Heart right ventricle (tissue), 16 donors: ENCODE data around the gene FHIT. TPM values are rescaled to one million over a fixed set of nuclear protein-coding genes. Genes with fewer than 3 reads are reported as not detected.

Experiments
- ATAC-seq, 8 donors: fragments of 200-7000 bp; cut with Tn5 transposase; one replicate each; pipeline ENCODE4 v1.9.1; 2020; ENCODE audit warnings: mild to moderate bottlenecking in 8 of 8, moderate library complexity in 8 of 8, moderate number of reproducible peaks in 1 of 8
- DNase-seq, 2 donors: peaks; one replicate each; pipeline ENCODE4 v3.0.0-alpha.2; 2020
- H3K27ac ChIP-seq, 10 donors: fragments of 200-600 bp; sonication (generic) in 2 of 10; one replicate each; pipeline versions ENCODE4 v1.5.0 to v1.8.0; 2020 to 2022; ENCODE audit warnings: mild to moderate bottlenecking in 3 of 10
- H3K27me3 ChIP-seq, 7 donors: fragments of 200-600 bp; one replicate each; pipeline ENCODE4 v1.8.0; 2021 to 2022; ENCODE audit warnings: mild to moderate bottlenecking in 2 of 7
- H3K36me3 ChIP-seq, 9 donors: fragments of 200-600 bp; sonication (generic) in 1 of 9; one replicate each; pipeline versions ENCODE4 v1.5.0 to v1.8.0; 2020 to 2022; ENCODE audit warnings: mild to moderate bottlenecking in 2 of 9
- H3K4me1 ChIP-seq, 9 donors: fragments of 200-600 bp; sonication (generic) in 1 of 9; one replicate each; pipeline versions ENCODE4 v1.5.0 to v1.8.0; 2020 to 2022; ENCODE audit warnings: mild to moderate bottlenecking in 4 of 9
- H3K4me3 ChIP-seq, 10 donors: fragments of 200-600 bp; sonication (generic) in 2 of 10; one replicate each; pipeline versions ENCODE4 v1.5.0 to v1.8.0; 2020 to 2022; ENCODE audit warnings: mild to moderate bottlenecking in 7 of 10, moderate library complexity in 2 of 10
- H3K9me3 ChIP-seq, 11 donors: fragments of 200-600 bp in 10 of 11; sonication (generic) in 2 of 11; one replicate each; pipeline versions ENCODE4 v1.5.0 to v1.8.0; 2013 to 2022; ENCODE audit warnings: mild to moderate bottlenecking in 2 of 11, control low read depth in 1 of 11, moderate library complexity in 1 of 11
- CTCF ChIP-seq, 9 donors: fragments of 200-600 bp; sonication (generic) in 2 of 9; IDR thresholded peaks; one replicate each; pipeline versions ENCODE4 v1.5.0 to v1.8.0; 2021 to 2022; ENCODE audit warnings: antibody characterized with exemption in 9 of 9, mild to moderate bottlenecking in 5 of 9, moderate library complexity in 1 of 9
- WGBS, 2 donors: extraction: QIAGEN DNeasy Blood & Tissue Kit; methylation state at CpG; one replicate each; pipeline ENCODE4 v1.1.7; 2013; ENCODE audit warnings: inconsistent platforms in 1 of 2; 5-methylcytosine and 5-hydroxymethylcytosine counted together
- intact Hi-C, 10 donors: fragments of 100-400 bp; cut with DNase I; formaldehyde crosslinking; loops; one replicate each; pipeline versions ENCODE4 v1.11.1 to v1.14.2; 2022
- polyA plus RNA-seq, 2 donors: library from polyadenylated mRNA; stranded (reverse); fragments of 200-250 nt; gene quantifications; one replicate each; pipeline ENCODE4 v1.2.3, GENCODE V29; 2013
- total RNA-seq, 10 donors: library from RNA; stranded (reverse); fragmentation: NEBNext Ultra II Directional in 3 of 10; extraction: Animal tissue kit (Norgen Biotek cat#: 25700) in 3 of 10; gene quantifications; one replicate each; pipeline versions ENCODE4 v1.2.1 to v1.2.4, GENCODE V29; 2021 to 2023
- donor health status: Arrhythmogenic right ventricular cardiomyopathy.
- donor health status: ischemic (EF 13 %, LVEDD 7.1; RV severe dilation, severe dysfunction).
- donor health status: healthy with polysubstance abuse.
- donor health status: DM: no; HTN: yes; CAD: no.
- donor health status: DM: no; HTN: no; CAD: no.
- donor health status: ischemic (EF 25% LVEDD 6.9; RV normal size, moderate dysfunction).
- donor health status: ischemic (EF 25% LVEDD 5.7; RV mildly dilated, moderate dysfunction).
- donor health status: healthy.
- donor health status: DM: yes; HTN: yes; CAD: no.
- donor health status: Ischemic cardiomyopathy.
- donor health status: ischemic (EF 35%, LVEDD 5.7; RV mildly dilated, moderate dysfunction).
- donor health status: nonischemic (EF 11% LVEDD 7.7; RV severe dilation, severe dysfunction).
- donor health status: DM: yes; HTN: yes; CAD: no.
- donor health status: PGD.
- donor health status: ischemic (EF 29% LVEDD 5.4; RV normal size, mild dysfunction).
- donor health status: nonischemic (EF 23%, LVEDD 6.1; RV moderate dilation, normal function).

The FHIT gene
- total and polyA plus RNA-seq, 12 donors = 4.7 to 25.5 (median 18.3) TPM

DNA sequence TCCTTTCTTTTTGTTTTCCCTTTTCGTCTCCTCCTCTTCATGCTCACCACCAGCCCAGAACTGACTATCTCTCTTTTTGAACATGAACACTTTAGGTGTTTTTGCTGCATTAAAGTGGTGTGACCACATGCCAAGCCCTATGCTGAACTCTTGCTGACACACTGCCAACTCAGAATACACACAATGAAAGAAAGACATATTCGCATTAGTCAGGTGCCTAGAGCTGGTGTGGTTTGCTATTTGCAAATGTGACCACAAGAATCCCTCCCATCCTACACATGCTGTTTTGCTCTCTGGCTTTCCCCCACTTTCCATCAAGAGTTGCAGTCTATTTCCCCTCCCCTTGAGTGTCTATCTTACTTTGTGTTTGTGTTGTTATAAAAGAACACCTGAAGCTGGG, 1233.6 kb downstream of the FHIT start:
- TF ChIP-seq CTCF (IDR thresholded peaks at IDR 0.05) = no peak
- intact Hi-C loops = no loop called here
- H3K4me1 ChIP-seq = no peaks in the 10 kb centered on the region
- DNase-seq (no peak), ATAC-seq (no peak)
- WGBS, 2 donors = 75 to 88% methylated on average over 2 of the region's 2 CpGs
- no peaks in the 10 kb centered on the region for H3K9me3 ChIP-seq
- H3K36me3 ChIP-seq = no peaks in the 10 kb centered on the region
- no peak overlapping the region for H3K4me3 ChIP-seq
- peak overlapping the region in 1 of 10 donors; percentile 31 for H3K27ac ChIP-seq
- H3K27me3 ChIP-seq = no peaks in the 10 kb centered on the region

- Histone ChIP-seq H3K27ac (no peak overlapping the region), H3K36me3 (no peaks in the 10 kb centered on the region), H3K27me3 (no peaks in the 10 kb centered on the region), H3K4me1 (no peaks in the 10 kb centered on the region), H3K4me3 (no peak overlapping the region), H3K9me3 (no peaks in the 10 kb centered on the region)
- DNase-seq = no peak
- ATAC-seq = no peak
- WGBS, 2 donors = 74 to 82% methylated on average over 6 of the region's 6 CpGs
- TF ChIP-seq CTCF (IDR thresholded peaks at IDR 0.05) = no peak
- intact Hi-C loops = no loop called here
Measured at GRCh38 chr3:60015032-60015705, 1236.1 kb downstream of the FHIT start.

GRCh38 chr3:60013241-60013640, 1238.0 kb downstream of the FHIT start:
- Histone ChIP-seq H3K27ac (no peak overlapping the region), H3K4me1 (no peaks in the 10 kb centered on the region), H3K36me3 (no peaks in the 10 kb centered on the region), H3K9me3 (no peaks in the 10 kb centered on the region), H3K4me3 (no peak overlapping the region), H3K27me3 (no peaks in the 10 kb centered on the region)
- 75 to 79% methylated on average over 1 of the region's 1 CpG for WGBS, 2 donors
- no peak for DNase-seq
- ATAC-seq = no peak
- intact Hi-C loops = no loop called here
- no peak for TF ChIP-seq CTCF (IDR thresholded peaks at IDR 0.05)

DNA sequence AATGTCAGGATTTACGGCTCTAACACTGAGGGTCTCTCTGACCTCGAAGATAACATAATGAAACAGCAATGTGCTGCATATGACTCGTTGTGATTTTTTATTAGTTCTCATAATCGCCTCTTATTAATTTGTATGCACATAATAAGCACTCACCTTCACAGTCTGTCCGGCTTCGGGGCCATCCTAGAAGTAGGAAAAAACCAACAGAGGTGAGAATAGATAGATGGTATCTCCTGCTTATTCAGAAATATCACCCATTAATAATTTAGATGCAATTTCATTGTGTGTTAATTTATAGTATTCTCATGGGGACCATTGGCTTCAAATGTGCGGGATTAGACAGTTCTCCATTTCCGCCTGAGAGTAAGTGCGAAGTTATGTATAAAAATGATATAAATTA, 1240.0 kb downstream of the FHIT start:
- WGBS, 2 donors = 78 to 91% methylated on average over 9 of the region's 9 CpGs
- Histone ChIP-seq H3K36me3 (no peaks in the 10 kb centered on the region), H3K4me3 (no peak overlapping the region), H3K9me3 (no peaks in the 10 kb centered on the region), H3K27ac (peak overlapping the region in 1 of 10 donors; percentile 49), H3K27me3 (no peaks in the 10 kb centered on the region), H3K4me1 (no peaks in the 10 kb centered on the region)
- DNase-seq (no peak), ATAC-seq (no peak)
- intact Hi-C loops = no loop called here
- TF ChIP-seq CTCF (IDR thresholded peaks at IDR 0.05) = no peak
